ENCODE data around the gene PBOV1.

The PBOV1 gene

DNA sequence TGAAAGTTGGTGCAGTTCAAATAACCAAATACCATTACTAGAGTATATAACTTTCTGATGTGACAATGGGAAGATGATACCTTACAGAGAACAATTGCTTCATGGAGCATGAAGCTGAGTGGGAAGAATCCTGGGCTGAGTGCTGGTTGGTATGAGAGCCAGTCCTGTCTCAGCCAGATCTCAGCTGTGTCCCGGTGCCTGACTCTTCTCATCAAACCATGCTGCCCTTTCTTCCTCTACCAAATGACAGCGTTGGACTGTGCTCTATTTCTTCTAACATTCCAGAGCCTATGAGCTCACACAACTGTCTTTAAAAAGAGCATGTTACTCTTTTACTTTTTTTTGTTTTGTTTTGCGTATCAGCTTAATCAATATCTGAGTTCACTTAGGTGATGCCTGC lies 27.5 kb upstream of the PBOV1 start:
- DNase-seq (ENCODE audit: extremely low read depth, insufficient read length): no peak

GRCh38 chr6:138242987-138243592 lies 24.8 kb upstream of the PBOV1 start:
- Histone ChIP-seq H3K36me3 (ENCODE audit: control insufficient read depth, insufficient read depth, low read length) (no peaks in the 10 kb centered on the region), H3K4me3 (replicated peaks; ENCODE audit: low read depth, low read length) (no peak overlapping the region), H3K27me3 (replicated peaks; ENCODE audit: control insufficient read depth, insufficient read depth, low read length) (no peaks in the 10 kb centered on the region)
- DNase-seq (ENCODE audit: extremely low read depth, insufficient read length): no peak
- TF ChIP-seq, protein P1, sequence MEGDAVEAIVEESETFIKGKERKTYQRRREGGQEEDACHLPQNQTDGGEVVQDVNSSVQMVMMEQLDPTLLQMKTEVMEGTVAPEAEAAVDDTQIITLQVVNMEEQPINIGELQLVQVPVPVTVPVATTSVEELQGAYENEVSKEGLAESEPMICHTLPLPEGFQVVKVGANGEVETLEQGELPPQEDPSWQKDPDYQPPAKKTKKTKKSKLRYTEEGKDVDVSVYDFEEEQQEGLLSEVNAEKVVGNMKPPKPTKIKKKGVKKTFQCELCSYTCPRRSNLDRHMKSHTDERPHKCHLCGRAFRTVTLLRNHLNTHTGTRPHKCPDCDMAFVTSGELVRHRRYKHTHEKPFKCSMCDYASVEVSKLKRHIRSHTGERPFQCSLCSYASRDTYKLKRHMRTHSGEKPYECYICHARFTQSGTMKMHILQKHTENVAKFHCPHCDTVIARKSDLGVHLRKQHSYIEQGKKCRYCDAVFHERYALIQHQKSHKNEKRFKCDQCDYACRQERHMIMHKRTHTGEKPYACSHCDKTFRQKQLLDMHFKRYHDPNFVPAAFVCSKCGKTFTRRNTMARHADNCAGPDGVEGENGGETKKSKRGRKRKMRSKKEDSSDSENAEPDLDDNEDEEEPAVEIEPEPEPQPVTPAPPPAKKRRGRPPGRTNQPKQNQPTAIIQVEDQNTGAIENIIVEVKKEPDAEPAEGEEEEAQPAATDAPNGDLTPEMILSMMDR (IDR thresholded peaks at IDR 0.05; ENCODE audit: insufficient read depth, low read length, poor library complexity, severe bottlenecking): no peak

More for the DNA sequence above, 27.5 kb upstream of the PBOV1 start:
- H3K4me3 ChIP-seq (replicated peaks; ENCODE audit: low read depth, low read length): no peak overlapping the region
- H3K27me3 ChIP-seq (replicated peaks; ENCODE audit: control insufficient read depth, insufficient read depth, low read length): no peaks in the 10 kb centered on the region
- TF ChIP-seq, protein P1 (IDR thresholded peaks at IDR 0.05; ENCODE audit: insufficient read depth, low read length, poor library complexity, severe bottlenecking): no peak
- H3K36me3 ChIP-seq (ENCODE audit: control insufficient read depth, insufficient read depth, low read length): no peaks in the 10 kb centered on the region

DNA sequence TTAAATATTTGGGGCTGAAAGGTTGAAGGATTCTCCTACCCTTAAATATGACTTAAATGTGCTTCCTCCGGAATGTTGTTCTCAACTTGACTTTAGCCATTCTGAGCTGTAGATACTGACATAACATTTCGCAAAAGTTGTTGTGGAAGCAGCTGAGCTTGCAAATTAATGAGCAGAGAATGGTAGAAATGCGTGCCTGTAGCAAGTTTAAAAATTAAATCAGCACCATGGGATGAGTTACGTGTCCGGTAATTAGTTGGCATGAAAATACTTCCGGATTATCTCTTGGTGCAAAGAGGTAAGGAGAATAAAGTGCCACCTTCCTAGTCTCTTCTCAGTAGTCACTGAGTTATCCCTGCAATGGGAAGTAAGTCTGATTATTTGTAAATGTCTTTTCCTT lies 23.6 kb upstream of the PBOV1 start:
- TF ChIP-seq, protein P1 (IDR thresholded peaks at IDR 0.05; ENCODE audit: insufficient read depth, low read length, poor library complexity, severe bottlenecking): no peak
- H3K4me3 ChIP-seq (replicated peaks; ENCODE audit: low read depth, low read length): no peak overlapping the region
- no peaks in the 10 kb centered on the region for H3K27me3 ChIP-seq (replicated peaks; ENCODE audit: control insufficient read depth, insufficient read depth, low read length)
- no peak for DNase-seq (ENCODE audit: extremely low read depth, insufficient read length)
- H3K36me3 ChIP-seq (ENCODE audit: control insufficient read depth, insufficient read depth, low read length): no peaks in the 10 kb centered on the region

GRCh38 chr6:138241381-138241780 lies 23.1 kb upstream of the PBOV1 start:
- TF ChIP-seq, protein P1 (IDR thresholded peaks at IDR 0.05; ENCODE audit: insufficient read depth, low read length, poor library complexity, severe bottlenecking): no peak
- no peak for DNase-seq (ENCODE audit: extremely low read depth, insufficient read length)
- H3K4me3 ChIP-seq (replicated peaks; ENCODE audit: low read depth, low read length): no peak overlapping the region
- no peaks in the 10 kb centered on the region for H3K27me3 ChIP-seq (replicated peaks; ENCODE audit: control insufficient read depth, insufficient read depth, low read length)
- H3K36me3 ChIP-seq (ENCODE audit: control insufficient read depth, insufficient read depth, low read length): no peaks in the 10 kb centered on the region

DNA sequence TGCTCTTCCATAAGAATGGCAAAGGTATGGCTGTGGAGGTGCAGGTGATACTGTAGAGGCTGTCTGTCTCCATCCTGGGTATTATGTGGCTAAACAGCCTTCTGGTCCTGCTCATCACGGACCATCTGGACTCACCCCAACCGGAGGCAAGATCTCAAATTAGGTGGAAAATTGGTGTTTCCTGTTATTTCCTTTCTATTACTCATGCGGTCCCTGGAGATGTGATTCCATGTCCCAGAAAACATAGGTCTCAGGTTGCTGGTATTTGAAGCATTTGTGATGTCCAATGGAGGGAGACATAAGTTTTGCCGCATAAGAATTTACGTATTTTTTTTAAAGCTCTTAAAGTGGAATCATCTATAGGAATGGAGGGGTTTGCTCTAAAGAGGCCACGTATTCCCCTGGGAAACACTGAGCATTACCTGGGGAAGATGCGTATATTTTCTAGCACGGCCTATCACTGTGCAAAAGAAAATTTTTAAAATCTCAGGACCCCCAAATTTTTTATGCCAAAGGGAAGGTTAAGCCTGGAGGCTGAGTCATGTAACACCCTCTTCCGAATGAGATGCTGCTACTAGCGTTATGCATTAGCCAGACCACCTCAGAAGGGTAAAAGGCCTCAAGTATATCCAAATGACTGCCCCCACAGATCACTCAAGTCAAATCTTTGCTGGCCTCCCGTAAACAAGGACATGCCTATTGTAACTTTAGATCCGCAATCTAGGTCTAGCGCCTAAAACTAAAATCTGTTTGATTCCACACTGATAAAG lies 22.4 kb upstream of the PBOV1 start:
- no peaks in the 10 kb centered on the region for H3K27me3 ChIP-seq (replicated peaks; ENCODE audit: control insufficient read depth, insufficient read depth, low read length)
- no peaks in the 10 kb centered on the region for H3K36me3 ChIP-seq (ENCODE audit: control insufficient read depth, insufficient read depth, low read length)
- H3K4me3 ChIP-seq (replicated peaks; ENCODE audit: low read depth, low read length): no peak overlapping the region
- no peak for DNase-seq (ENCODE audit: extremely low read depth, insufficient read length)
- TF ChIP-seq, protein P1 (IDR thresholded peaks at IDR 0.05; ENCODE audit: insufficient read depth, low read length, poor library complexity, severe bottlenecking): no peak

All from GM06990 (cell line).